MM.1S (cell line): ENCODE measurements around the gene HKDC1.

Source experiments
- CTCF ChIP-seq: fragments of 300-600 bp; sonication (generic); IDR thresholded peaks from 2 replicates; pipeline ENCODE4 v1.5.1; 2016; ENCODE audit warnings: antibody characterized with exemption, low read length, mixed read lengths
- EZH2 ChIP-seq: fragments of 300-600 bp; sonication (generic); optimal IDR thresholded peaks from 2 replicates; pipeline ENCODE3; 2017; ENCODE audit warnings: low read depth, mild to moderate bottlenecking, antibody characterized with exemption, low read length, mixed read lengths
- EZH2phosphoT487 ChIP-seq: fragments of 300-600 bp; sonication (generic); IDR thresholded peaks from 2 replicates; pipeline ENCODE4 v1.6.1; 2018; ENCODE audit warnings: antibody characterized with exemption, low read length

DNA sequence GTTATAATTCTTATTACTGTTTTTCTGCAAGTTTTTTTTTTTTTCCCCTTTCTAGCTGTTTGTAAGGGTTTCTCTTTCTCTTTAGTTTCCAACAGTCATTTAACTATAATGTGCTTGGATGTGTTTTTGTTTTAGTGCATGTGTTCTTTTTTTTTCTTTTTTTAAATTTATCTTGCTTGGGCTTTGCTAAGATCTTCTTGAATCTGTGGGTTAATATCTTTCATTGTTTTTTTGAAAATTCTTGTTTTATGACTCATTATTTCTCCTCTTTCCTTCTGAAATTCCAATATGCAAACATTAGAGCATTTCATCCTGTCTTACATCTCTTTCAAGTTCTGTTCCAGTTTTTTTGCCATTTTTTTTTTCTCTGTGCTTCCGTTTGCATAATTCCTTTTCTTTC lies 52.5 kb downstream of the HKDC1 start:
- TF ChIP-seq CTCF: no peak
- no peak for TF ChIP-seq EZH2
- no peak for TF ChIP-seq EZH2phosphoT487
